DOHH2 (cell line): ENCODE results near the gene SLC27A4.

Experiments used
- EZH2phosphoT487 ChIP-seq: fragments of 200-600 bp; sonication (generic); IDR thresholded peaks from 2 replicates; pipeline ENCODE4 v1.6.1; 2017; ENCODE audit warnings: borderline replicate concordance, mild to moderate bottlenecking, antibody characterized with exemption, low read length, moderate library complexity, mixed read lengths
- TF ChIP-seq, protein P1 (sequence below): fragments of 200-600 bp; sonication (generic); IDR thresholded peaks from one replicate; pipeline ENCODE4 v1.5.1; 2014; ENCODE audit warnings: antibody characterized with exemption, mild to moderate bottlenecking, low read depth, low read length; ENCODE audit not compliant: poor library complexity, severe bottlenecking

DNA sequence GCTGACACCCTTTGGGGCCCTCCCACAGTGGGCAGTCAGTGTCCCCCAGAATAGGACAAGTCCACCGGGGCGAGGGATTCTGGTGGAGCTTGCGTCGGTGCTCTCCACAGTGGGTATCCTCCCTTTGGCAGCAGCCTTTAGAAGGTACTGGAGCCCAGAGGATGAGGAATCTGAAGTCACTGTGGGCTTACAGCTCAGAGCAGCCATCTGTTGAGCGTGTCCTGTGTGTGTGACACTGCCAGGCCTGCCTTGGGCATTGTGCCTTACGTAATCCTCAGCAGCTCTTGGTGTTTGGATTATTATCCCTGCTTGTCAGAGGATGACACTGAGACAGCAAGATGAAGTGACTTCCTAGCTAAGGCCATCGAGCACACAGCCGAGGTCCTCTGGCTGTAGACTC lies 43.5 kb downstream of the SLC27A4 start:
- TF ChIP-seq, protein P1, sequence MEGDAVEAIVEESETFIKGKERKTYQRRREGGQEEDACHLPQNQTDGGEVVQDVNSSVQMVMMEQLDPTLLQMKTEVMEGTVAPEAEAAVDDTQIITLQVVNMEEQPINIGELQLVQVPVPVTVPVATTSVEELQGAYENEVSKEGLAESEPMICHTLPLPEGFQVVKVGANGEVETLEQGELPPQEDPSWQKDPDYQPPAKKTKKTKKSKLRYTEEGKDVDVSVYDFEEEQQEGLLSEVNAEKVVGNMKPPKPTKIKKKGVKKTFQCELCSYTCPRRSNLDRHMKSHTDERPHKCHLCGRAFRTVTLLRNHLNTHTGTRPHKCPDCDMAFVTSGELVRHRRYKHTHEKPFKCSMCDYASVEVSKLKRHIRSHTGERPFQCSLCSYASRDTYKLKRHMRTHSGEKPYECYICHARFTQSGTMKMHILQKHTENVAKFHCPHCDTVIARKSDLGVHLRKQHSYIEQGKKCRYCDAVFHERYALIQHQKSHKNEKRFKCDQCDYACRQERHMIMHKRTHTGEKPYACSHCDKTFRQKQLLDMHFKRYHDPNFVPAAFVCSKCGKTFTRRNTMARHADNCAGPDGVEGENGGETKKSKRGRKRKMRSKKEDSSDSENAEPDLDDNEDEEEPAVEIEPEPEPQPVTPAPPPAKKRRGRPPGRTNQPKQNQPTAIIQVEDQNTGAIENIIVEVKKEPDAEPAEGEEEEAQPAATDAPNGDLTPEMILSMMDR = no peak
- no peak for TF ChIP-seq EZH2phosphoT487
